Ascending aorta (tissue), 2 donors: ENCODE results near the gene RPS23. TPM values are rescaled to one million over a fixed set of nuclear protein-coding genes. Genes with fewer than 3 reads are reported as not detected.

Source experiments
- DNase-seq, 2 donors: peaks; one replicate each; pipeline ENCODE4 v3.0.0-alpha.2; 2019; ENCODE audit warnings: low spot score in 2 of 2
- H3K27ac ChIP-seq, 2 donors: fragments of 200-600 bp; sonication (generic); one replicate each; pipeline ENCODE4 v1.5.1; 2016 to 2017; ENCODE audit warnings: mild to moderate bottlenecking in 1 of 2
- H3K27me3 ChIP-seq: fragments of 200-600 bp; sonication (generic); one replicate; pipeline ENCODE4 v1.5.1; 2017
- H3K36me3 ChIP-seq, 2 donors: fragments of 200-600 bp; sonication (generic); one replicate each; pipeline ENCODE4 v1.5.1; 2016
- H3K4me1 ChIP-seq, 2 donors: fragments of 200-600 bp; sonication (generic); one replicate each; pipeline ENCODE4 v1.5.1; 2016 to 2017; ENCODE audit warnings: mild to moderate bottlenecking in 1 of 2
- H3K4me3 ChIP-seq, 2 donors: fragments of 200-600 bp; sonication (generic); one replicate each; pipeline ENCODE4 v1.5.1; 2016 to 2017; ENCODE audit warnings: mild to moderate bottlenecking in 1 of 2
- H3K9me3 ChIP-seq, 2 donors: fragments of 200-600 bp; sonication (generic); one replicate each; pipeline ENCODE4 v1.5.1; 2016
- intact Hi-C: fragments of 100-400 bp; cut with DNase I; formaldehyde crosslinking; loops from one replicate; pipeline ENCODE4 v1.15.1; 2023
- total RNA-seq: library from RNA; depleted of rRNA; stranded (reverse); fragments of >200 nt; gene quantifications from one replicate; pipeline ENCODE4 v1.1.0, GENCODE V29; 2016
- TF ChIP-seq, protein P1 (sequence below), 3 experiments: fragments of 200-600 bp in 2 of 3; fragments of 450-650 bp in 1 of 3; sonication (generic) in 2 of 3; IDR thresholded peaks; one replicate each; pipeline ENCODE4 v1.5.1; 2016 to 2019; ENCODE audit warnings: antibody characterized with exemption in 3 of 3, mild to moderate bottlenecking in 1 of 3, moderate library complexity in 1 of 3

RPS23 gene
- total RNA-seq, 1 donor from 2014 or later: 1,118 TPM

- Histone ChIP-seq H3K9me3 (no peaks in the 10 kb centered on the region), H3K4me3 (no peak overlapping the region), H3K27me3 (no peaks in the 10 kb centered on the region), H3K27ac (no peak overlapping the region), H3K36me3 (no peaks in the 10 kb centered on the region), H3K4me1 (peaks cover 4 to 18% of the 10 kb centered on the region in 2 donors)
- intact Hi-C loops: no loop called here
- TF ChIP-seq, protein P1, sequence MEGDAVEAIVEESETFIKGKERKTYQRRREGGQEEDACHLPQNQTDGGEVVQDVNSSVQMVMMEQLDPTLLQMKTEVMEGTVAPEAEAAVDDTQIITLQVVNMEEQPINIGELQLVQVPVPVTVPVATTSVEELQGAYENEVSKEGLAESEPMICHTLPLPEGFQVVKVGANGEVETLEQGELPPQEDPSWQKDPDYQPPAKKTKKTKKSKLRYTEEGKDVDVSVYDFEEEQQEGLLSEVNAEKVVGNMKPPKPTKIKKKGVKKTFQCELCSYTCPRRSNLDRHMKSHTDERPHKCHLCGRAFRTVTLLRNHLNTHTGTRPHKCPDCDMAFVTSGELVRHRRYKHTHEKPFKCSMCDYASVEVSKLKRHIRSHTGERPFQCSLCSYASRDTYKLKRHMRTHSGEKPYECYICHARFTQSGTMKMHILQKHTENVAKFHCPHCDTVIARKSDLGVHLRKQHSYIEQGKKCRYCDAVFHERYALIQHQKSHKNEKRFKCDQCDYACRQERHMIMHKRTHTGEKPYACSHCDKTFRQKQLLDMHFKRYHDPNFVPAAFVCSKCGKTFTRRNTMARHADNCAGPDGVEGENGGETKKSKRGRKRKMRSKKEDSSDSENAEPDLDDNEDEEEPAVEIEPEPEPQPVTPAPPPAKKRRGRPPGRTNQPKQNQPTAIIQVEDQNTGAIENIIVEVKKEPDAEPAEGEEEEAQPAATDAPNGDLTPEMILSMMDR (IDR thresholded peaks at IDR 0.05): no peak
- DNase-seq: no peak
Observed at GRCh38 chr5:82309091-82309531, 31.0 kb upstream of the RPS23 start.

DNA sequence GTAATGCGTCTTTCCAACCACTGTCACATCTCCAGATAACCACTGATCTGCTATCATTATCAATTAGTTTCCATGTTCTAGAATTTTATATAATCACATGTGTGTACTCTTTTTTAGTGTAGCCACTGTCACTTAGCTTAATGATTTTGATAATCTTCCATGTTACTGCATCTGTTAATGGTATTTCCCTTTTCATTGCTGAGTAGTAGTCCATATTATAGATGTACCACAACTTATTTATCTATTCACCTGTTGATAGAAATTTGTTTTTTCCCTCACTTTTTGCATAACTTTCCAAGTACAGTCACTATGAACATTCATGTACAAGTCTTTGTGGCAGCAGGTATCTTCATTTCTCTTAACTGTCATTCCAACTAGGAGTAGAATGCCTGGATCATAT, 30.3 kb upstream of the RPS23 start:
- peak overlapping the region in 1 of 2 donors; percentile 75 for H3K27ac ChIP-seq
- H3K36me3 ChIP-seq: no peaks in the 10 kb centered on the region
- peaks cover 4 to 18% of the 10 kb centered on the region in 2 donors for H3K4me1 ChIP-seq
- no peak overlapping the region for H3K4me3 ChIP-seq
- no peaks in the 10 kb centered on the region for H3K9me3 ChIP-seq
- no peak for DNase-seq
- intact Hi-C loops: no loop called here
- H3K27me3 ChIP-seq: no peaks in the 10 kb centered on the region
- TF ChIP-seq, protein P1 (IDR thresholded peaks at IDR 0.05): no peak

DNA sequence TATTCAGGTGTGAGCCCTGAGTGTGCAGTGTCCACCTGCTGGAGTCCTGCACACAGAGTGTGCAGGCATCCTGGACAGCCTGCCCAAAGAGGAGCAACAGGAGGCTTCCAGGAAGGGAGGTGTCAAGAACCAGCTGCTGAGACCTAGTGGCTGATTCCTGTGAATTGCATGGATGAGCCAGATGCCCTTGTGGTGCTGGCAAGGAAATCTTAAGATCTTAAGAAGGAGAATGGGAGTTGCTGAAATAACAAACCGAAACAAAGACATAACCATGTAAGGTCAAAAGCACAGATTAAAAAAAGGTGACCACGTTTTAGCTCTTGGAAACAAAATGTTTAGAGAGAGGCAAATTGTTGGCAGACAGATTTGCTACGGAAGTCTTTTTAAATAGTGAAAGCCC, 29.3 kb upstream of the RPS23 start:
- intact Hi-C loops: no loop called here
- Histone ChIP-seq H3K27me3 (no peaks in the 10 kb centered on the region), H3K4me1 (peaks cover 4 to 12% of the 10 kb centered on the region in 2 donors), H3K4me3 (peak overlapping the region in 1 of 2 donors; percentile 35), H3K27ac (peak overlapping the region; percentile 75 to 79), H3K9me3 (no peaks in the 10 kb centered on the region), H3K36me3 (no peaks in the 10 kb centered on the region)
- TF ChIP-seq, protein P1 (IDR thresholded peaks at IDR 0.05): no peak
- no peak for DNase-seq

DNA sequence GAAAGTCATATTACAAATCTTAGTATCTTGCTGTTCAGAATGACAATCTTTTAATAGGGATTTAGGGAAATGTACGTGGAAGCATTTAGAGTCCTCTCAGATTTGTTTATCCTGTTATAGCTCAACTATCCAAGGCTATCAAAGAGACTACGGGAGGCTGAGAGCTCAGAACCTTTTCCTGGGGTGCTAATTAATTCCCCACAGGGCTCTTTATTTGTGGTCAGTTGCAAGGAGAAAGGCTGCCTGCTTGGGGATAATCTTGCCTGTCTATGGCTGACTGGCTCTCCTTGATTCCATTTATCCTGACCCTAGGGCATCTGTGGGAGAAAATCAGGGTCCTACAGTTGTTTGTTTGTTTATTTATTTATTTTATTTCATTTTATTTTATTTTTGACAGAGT, 28.0 kb upstream of the RPS23 start:
- no peaks in the 10 kb centered on the region for H3K9me3 ChIP-seq
- DNase-seq: no peak
- TF ChIP-seq, protein P1 (IDR thresholded peaks at IDR 0.05): no peak
- H3K36me3 ChIP-seq: no peaks in the 10 kb centered on the region
- peak overlapping the region; percentile 75 to 79 for H3K27ac ChIP-seq
- no peaks in the 10 kb centered on the region for H3K27me3 ChIP-seq
- peaks cover 4 to 12% of the 10 kb centered on the region in 2 donors for H3K4me1 ChIP-seq
- intact Hi-C loops: no loop called here
- no peak overlapping the region for H3K4me3 ChIP-seq

DNA sequence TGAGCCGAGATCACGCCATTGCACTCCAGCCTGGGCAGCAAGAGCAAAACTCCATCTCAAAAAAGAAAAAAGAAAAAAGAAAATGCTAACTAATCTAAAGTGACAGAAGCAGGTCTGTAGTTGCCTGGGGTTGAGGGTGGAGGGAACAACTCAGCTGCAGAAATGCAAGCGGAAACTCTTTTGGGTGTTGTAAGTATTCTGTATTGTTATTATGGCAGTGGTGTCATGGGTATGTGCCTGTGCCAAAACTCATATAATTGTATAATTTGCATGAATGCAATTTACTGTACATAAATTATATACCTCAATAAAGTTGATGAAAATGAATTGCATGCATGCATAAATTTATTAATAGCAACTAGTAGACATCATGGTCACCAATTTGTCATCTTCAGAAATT, 23.0 kb upstream of the RPS23 start:
- intact Hi-C loops: no loop called here
- no peak overlapping the region for H3K27ac ChIP-seq
- TF ChIP-seq, protein P1 (IDR thresholded peaks at IDR 0.05): no peak

GRCh38 chr5:82298668-82299067, 20.5 kb upstream of the RPS23 start:
- TF ChIP-seq, protein P1 (IDR thresholded peaks at IDR 0.05): no peak
- DNase-seq: no peak

More for the DNA sequence above, 23.0 kb upstream of the RPS23 start:
- Histone ChIP-seq H3K36me3 (no peaks in the 10 kb centered on the region), H3K4me1 (peaks cover 0 to 6% of the 10 kb centered on the region in 2 donors), H3K4me3 (no peak overlapping the region), H3K9me3 (no peaks in the 10 kb centered on the region), H3K27me3 (no peaks in the 10 kb centered on the region)
- DNase-seq: no peak

More at GRCh38 chr5:82298668-82299067, 20.5 kb upstream of the RPS23 start:
- no peaks in the 10 kb centered on the region for H3K9me3 ChIP-seq
- no peak overlapping the region for H3K4me3 ChIP-seq
- intact Hi-C loops: no loop called here
- H3K36me3 ChIP-seq: no peaks in the 10 kb centered on the region
- no peak overlapping the region for H3K27ac ChIP-seq
- no peaks in the 10 kb centered on the region for H3K4me1 ChIP-seq
- H3K27me3 ChIP-seq: no peaks in the 10 kb centered on the region
